Measurements from ENCODE around the gene HECTD4.
"Not testable (repeated sequence)": the region's sequence is repeated elsewhere in the genome, so short reads cannot be mapped to it uniquely, and the experiment has no call there.

HECTD4 gene

DNA sequence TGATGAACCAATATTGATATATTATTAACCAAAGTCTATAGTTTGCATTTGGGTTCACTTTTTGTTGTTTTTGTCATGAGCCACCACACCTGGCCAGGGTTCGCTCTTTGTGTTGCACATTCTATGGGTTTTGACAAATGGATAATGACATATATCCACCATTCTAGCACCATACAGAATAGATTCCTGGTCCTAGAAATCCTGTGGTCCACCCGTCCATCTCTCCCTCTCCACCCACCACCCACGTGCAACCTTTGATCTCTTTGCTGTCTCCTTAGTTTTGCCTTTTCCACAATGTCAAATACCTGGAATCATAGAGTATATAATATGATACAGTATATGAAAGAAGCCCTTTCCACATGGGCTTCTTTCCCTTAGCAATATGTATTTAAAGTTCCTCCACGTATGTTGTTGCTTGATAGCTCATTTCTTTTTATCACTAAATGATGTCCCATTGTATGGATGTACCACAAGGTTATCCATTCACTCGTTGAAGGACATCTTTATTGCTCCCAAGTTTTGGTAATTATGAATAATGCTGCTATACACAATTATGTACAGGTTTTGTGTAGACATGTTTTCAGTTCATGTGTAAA is 19.8 kb upstream of the HECTD4 start:
- Histone ChIP-seq H3K4me3 (ENCODE audit: low read depth, low read length, poor library complexity, severe bottlenecking) (no peak overlapping the region), H4K20me1 (ENCODE audit: insufficient read depth, low read length) (no peaks in the 10 kb centered on the region), H3K9ac (ENCODE audit: low read length) (no peak overlapping the region), H3K36me3 (ENCODE audit: insufficient read depth, low read length) (peaks cover 31% of the 10 kb centered on the region), H3F3A (ENCODE audit: insufficient read depth, low read length) (0 out of 2 replicates have a peak, but pooled peaks cover 5% of the 10 kb centered on the region), H3K4me1 (ENCODE audit: insufficient read depth, low read length, severe bottlenecking) (peaks cover 7% of the 10 kb centered on the region), H3K27ac (ENCODE audit: low read depth, low read length, poor library complexity, severe bottlenecking) (no peak overlapping the region), H3K9me2 (ENCODE audit: low read depth, low read length) (no peaks in the 10 kb centered on the region), H2AFZ (ENCODE audit: low read length) (no peak overlapping the region), H3K9me3 (ENCODE audit: low read length) (no peaks in the 10 kb centered on the region), H3K79me2 (ENCODE audit: insufficient read depth, low read length) (no peaks in the 10 kb centered on the region), H3K4me2 (ENCODE audit: low read length) (no peak overlapping the region), H3K27me3 (ENCODE audit: insufficient read depth, low read length) (no peaks in the 10 kb centered on the region)
- TF ChIP-seq, protein P1, sequence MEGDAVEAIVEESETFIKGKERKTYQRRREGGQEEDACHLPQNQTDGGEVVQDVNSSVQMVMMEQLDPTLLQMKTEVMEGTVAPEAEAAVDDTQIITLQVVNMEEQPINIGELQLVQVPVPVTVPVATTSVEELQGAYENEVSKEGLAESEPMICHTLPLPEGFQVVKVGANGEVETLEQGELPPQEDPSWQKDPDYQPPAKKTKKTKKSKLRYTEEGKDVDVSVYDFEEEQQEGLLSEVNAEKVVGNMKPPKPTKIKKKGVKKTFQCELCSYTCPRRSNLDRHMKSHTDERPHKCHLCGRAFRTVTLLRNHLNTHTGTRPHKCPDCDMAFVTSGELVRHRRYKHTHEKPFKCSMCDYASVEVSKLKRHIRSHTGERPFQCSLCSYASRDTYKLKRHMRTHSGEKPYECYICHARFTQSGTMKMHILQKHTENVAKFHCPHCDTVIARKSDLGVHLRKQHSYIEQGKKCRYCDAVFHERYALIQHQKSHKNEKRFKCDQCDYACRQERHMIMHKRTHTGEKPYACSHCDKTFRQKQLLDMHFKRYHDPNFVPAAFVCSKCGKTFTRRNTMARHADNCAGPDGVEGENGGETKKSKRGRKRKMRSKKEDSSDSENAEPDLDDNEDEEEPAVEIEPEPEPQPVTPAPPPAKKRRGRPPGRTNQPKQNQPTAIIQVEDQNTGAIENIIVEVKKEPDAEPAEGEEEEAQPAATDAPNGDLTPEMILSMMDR (IDR thresholded peaks at IDR 0.05; ENCODE audit: low read length) = no peak
- no peak for TF ChIP-seq EZH2 (IDR thresholded peaks at IDR 0.05; ENCODE audit: borderline replicate concordance, low read length)

DNA sequence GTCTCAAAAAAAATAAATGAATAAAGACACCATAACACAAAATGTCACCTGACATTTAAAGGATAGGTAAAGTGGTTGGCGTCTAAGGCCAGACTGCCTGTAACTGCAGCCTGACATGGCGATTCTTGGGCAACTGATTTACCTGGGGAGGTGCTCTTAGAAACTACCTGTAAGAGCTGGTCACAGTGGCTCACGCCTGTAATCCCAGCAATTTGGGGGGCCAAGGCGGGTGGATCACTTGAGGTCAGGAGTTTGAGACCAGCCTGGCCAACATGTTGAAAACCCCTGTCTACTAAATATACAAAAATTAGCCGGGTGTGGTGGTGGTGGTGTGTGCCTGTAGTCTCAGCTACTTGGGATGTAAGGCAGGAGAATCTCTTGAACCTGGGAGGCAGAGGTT is 18.8 kb upstream of the HECTD4 start:
- Histone ChIP-seq H4K20me1 (ENCODE audit: insufficient read depth, low read length) (no peaks in the 10 kb centered on the region), H3K9me3 (ENCODE audit: low read length) (no peaks in the 10 kb centered on the region), H3K9me2 (ENCODE audit: low read depth, low read length) (no peaks in the 10 kb centered on the region), H3K27ac (ENCODE audit: low read depth, low read length, poor library complexity, severe bottlenecking) (no peak overlapping the region), H3K9ac (ENCODE audit: low read length) (no peak overlapping the region), H2AFZ (ENCODE audit: low read length) (no peak overlapping the region), H3F3A (ENCODE audit: insufficient read depth, low read length) (0 out of 2 replicates have a peak, but pooled peaks cover 5% of the 10 kb centered on the region), H3K79me2 (ENCODE audit: insufficient read depth, low read length) (no peaks in the 10 kb centered on the region), H3K27me3 (ENCODE audit: insufficient read depth, low read length) (no peaks in the 10 kb centered on the region), H3K4me2 (ENCODE audit: low read length) (no peak overlapping the region), H3K36me3 (ENCODE audit: insufficient read depth, low read length) (peaks cover 22% of the 10 kb centered on the region), H3K4me3 (ENCODE audit: low read depth, low read length, poor library complexity, severe bottlenecking) (no peak overlapping the region), H3K4me1 (ENCODE audit: insufficient read depth, low read length, severe bottlenecking) (no peaks in the 10 kb centered on the region)
- no peak for TF ChIP-seq EZH2 (IDR thresholded peaks at IDR 0.05; ENCODE audit: borderline replicate concordance, low read length)
- TF ChIP-seq, protein P1 (IDR thresholded peaks at IDR 0.05; ENCODE audit: low read length) = no peak

DNA sequence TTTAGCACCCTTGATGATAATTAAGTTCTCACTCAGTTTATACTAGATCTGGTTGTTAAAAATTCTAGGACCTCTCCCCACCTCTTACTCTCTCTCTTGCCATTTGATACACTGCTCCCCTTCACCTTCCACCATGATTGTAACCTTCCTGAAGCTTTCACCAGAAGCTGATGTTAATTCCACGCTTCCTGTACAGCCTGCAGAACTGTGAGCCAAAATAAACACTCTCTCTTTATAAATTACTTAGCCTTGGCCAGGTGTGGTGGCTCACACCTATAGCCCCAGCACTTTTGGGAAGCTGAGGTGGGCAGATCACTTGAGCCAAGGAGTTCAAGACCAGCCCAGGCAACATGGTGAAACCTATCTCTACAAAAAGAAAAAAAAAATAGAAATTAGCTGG is 11.1 kb upstream of the HECTD4 start:
- H3K9ac ChIP-seq (ENCODE audit: low read length) = no peak overlapping the region
- TF ChIP-seq, protein P1 (IDR thresholded peaks at IDR 0.05; ENCODE audit: low read length) = no peak
- no peak for TF ChIP-seq EZH2 (IDR thresholded peaks at IDR 0.05; ENCODE audit: borderline replicate concordance, low read length)

DNA sequence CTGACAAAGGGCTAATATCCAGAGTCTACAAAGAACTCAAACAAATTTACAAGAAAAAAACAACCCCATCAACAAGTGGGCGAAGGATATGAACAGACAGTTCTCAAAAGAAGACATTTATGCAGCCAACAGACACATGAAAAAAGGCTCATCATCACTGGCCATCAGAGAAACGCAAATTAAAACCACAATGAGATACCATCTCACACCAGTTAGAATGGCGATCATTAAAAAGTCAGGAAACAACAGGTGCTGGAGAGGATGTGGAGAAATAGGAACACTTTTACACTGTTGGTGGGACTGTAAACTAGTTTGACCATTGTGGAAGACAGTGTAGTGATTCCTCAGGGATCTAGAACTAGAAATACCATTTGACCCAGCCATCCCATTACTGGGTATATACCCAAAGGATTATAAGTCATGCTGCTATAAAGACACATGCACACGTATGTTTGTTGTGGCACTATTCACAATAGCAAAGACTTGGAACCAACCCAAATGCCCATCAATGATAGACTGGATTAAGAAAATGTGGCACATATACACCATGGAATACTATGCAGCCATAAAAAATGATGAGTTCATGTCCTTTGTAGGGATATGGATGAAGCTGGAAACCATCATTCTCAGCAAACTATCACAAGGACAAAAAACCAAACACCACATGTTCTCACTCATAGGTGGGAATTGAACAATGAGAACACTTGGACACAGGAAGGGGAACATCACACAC is 7.9 kb upstream of the HECTD4 start:
- not testable (repeated sequence) for H3K9me2 ChIP-seq (ENCODE audit: low read depth, low read length); H3K36me3 ChIP-seq (ENCODE audit: insufficient read depth, low read length); H3K4me3 ChIP-seq (ENCODE audit: low read depth, low read length, poor library complexity, severe bottlenecking); H4K20me1 ChIP-seq (ENCODE audit: insufficient read depth, low read length); H3K27me3 ChIP-seq (ENCODE audit: insufficient read depth, low read length); H3F3A ChIP-seq (ENCODE audit: insufficient read depth, low read length); H3K9me3 ChIP-seq (ENCODE audit: low read length); H2AFZ ChIP-seq (ENCODE audit: low read length); H3K4me2 ChIP-seq (ENCODE audit: low read length); H3K4me1 ChIP-seq (ENCODE audit: insufficient read depth, low read length, severe bottlenecking); H3K79me2 ChIP-seq (ENCODE audit: insufficient read depth, low read length); H3K27ac ChIP-seq (ENCODE audit: low read depth, low read length, poor library complexity, severe bottlenecking); H3K9ac ChIP-seq (ENCODE audit: low read length)

More for the DNA sequence above, 11.1 kb upstream of the HECTD4 start:
- Histone ChIP-seq H3K36me3 (ENCODE audit: insufficient read depth, low read length) (no peaks in the 10 kb centered on the region; the same call in 1 of the 2 replicates), H3K4me3 (ENCODE audit: low read depth, low read length, poor library complexity, severe bottlenecking) (no peak overlapping the region), H3K27ac (ENCODE audit: low read depth, low read length, poor library complexity, severe bottlenecking) (no peak overlapping the region), H3K9me2 (ENCODE audit: low read depth, low read length) (no peaks in the 10 kb centered on the region), H3K4me2 (ENCODE audit: low read length) (no peak overlapping the region), H3K27me3 (ENCODE audit: insufficient read depth, low read length) (no peaks in the 10 kb centered on the region), H3K9me3 (ENCODE audit: low read length) (no peaks in the 10 kb centered on the region), H4K20me1 (ENCODE audit: insufficient read depth, low read length) (no peaks in the 10 kb centered on the region), H3K79me2 (ENCODE audit: insufficient read depth, low read length) (no peaks in the 10 kb centered on the region), H3F3A (ENCODE audit: insufficient read depth, low read length) (no peaks in the 10 kb centered on the region), H3K4me1 (ENCODE audit: insufficient read depth, low read length, severe bottlenecking) (no peaks in the 10 kb centered on the region), H2AFZ (ENCODE audit: low read length) (no peak overlapping the region)
